ENCODE results near the gene GGTLC2. TPM values are rescaled to one million over a fixed set of nuclear protein-coding genes. Genes with fewer than 3 reads are reported as not detected.
A peak's percentile ranks its signal among the peaks of the same experiment; 100 is the strongest.
"Not testable (repeated sequence)": the region's sequence is repeated elsewhere in the genome, so short reads cannot be mapped to it uniquely, and the experiment has no call there.

GGTLC2 gene
- total and polyA plus RNA-seq, 11 donors: not detected

- H3K36me3 ChIP-seq; H3K4me1 ChIP-seq; H3K27me3 ChIP-seq; H3K4me3 ChIP-seq; DNase-seq; ATAC-seq; H3K9me3 ChIP-seq; H3K27ac ChIP-seq; intact Hi-C loops (cut with DNase I): not testable (repeated sequence)
- TF ChIP-seq CTCF (IDR thresholded peaks at IDR 0.05): peak in 3 of 12 donors; percentile 5 to 27 (median 19)
- WGBS, 4 donors: 11 to 40% (median 24%) methylated on average over 1 to 3 of the region's 7 CpGs
Measured at GRCh38 chr22:22636260-22636659, 8.2 kb upstream of the GGTLC2 start.

GRCh38 chr22:22638313-22638712, 6.1 kb upstream of the GGTLC2 start:
- H3K27ac ChIP-seq; H3K4me3 ChIP-seq; H3K9me3 ChIP-seq; H3K4me1 ChIP-seq; H3K36me3 ChIP-seq; DNase-seq; intact Hi-C loops (cut with DNase I); ATAC-seq; H3K27me3 ChIP-seq: not testable (repeated sequence)
- WGBS, 4 donors: 56 to 78% (median 60%) methylated on average over 1 to 10 of the region's 17 CpGs

- H3K9me3 ChIP-seq; DNase-seq; intact Hi-C loops (cut with DNase I); H3K27ac ChIP-seq; H3K27me3 ChIP-seq; H3K36me3 ChIP-seq; ATAC-seq; H3K4me1 ChIP-seq; H3K4me3 ChIP-seq: not testable (repeated sequence)
- WGBS, 4 donors: 90 to 93% (median 93%) methylated on average over 3 to 9 of the region's 10 CpGs
Measured at GRCh38 chr22:22642255-22642654, 2.2 kb upstream of the GGTLC2 start.

- H3K9me3 ChIP-seq; H3K36me3 ChIP-seq; intact Hi-C loops (cut with DNase I); H3K27ac ChIP-seq; ATAC-seq; H3K27me3 ChIP-seq; H3K4me1 ChIP-seq; H3K4me3 ChIP-seq; DNase-seq: not testable (repeated sequence)
- WGBS, 4 donors: 84 to 93% (median 89%) methylated on average over 1 to 3 of the region's 4 CpGs; no CpG with 5 or more reads in 1 of the 4 donors
Measured at GRCh38 chr22:22645969-22646368, 1.6 kb downstream of the GGTLC2 start.

- DNase-seq; intact Hi-C loops (cut with DNase I); H3K36me3 ChIP-seq; H3K27ac ChIP-seq; ATAC-seq; H3K9me3 ChIP-seq; H3K27me3 ChIP-seq; H3K4me1 ChIP-seq; H3K4me3 ChIP-seq: not testable (repeated sequence)
- 29 to 100% (median 37%) methylated on average over 1 to 12 of the region's 12 CpGs for WGBS, 4 donors
- peak; percentile 20 to 49 (median 37) for TF ChIP-seq CTCF (IDR thresholded peaks at IDR 0.05)
Measured at GRCh38 chr22:22647952-22648351, 3.5 kb downstream of the GGTLC2 start.

- intact Hi-C loops (cut with DNase I); H3K27me3 ChIP-seq; DNase-seq; H3K36me3 ChIP-seq; ATAC-seq; H3K4me1 ChIP-seq; H3K9me3 ChIP-seq; H3K27ac ChIP-seq; H3K4me3 ChIP-seq: not testable (repeated sequence)
- WGBS, 4 donors: 87 to 94% (median 90%) methylated on average over 7 to 9 of the region's 9 CpGs
Measured at GRCh38 chr22:22648863-22649536, 4.6 kb downstream of the GGTLC2 start.

- intact Hi-C loops (cut with DNase I); H3K27me3 ChIP-seq: not testable (repeated sequence)
- WGBS, 4 donors: 45 to 67% (median 61%) methylated on average over 4 to 7 of the region's 8 CpGs
Measured at GRCh38 chr22:22649761-22650160, 5.3 kb downstream of the GGTLC2 start.

GRCh38 chr22:22650398-22650797, 6.0 kb downstream of the GGTLC2 start:
- H3K27me3 ChIP-seq; DNase-seq; ATAC-seq; H3K4me3 ChIP-seq; H3K36me3 ChIP-seq; H3K9me3 ChIP-seq; H3K4me1 ChIP-seq; H3K27ac ChIP-seq; intact Hi-C loops (cut with DNase I): not testable (repeated sequence)
- WGBS, 4 donors: 23 to 66% (median 49%) methylated on average over 4 to 7 of the region's 9 CpGs; no CpG with 5 or more reads in 1 of the 4 donors

More at GRCh38 chr22:22649761-22650160, 5.3 kb downstream of the GGTLC2 start:
- not testable (repeated sequence) for H3K36me3 ChIP-seq, ATAC-seq, DNase-seq, H3K4me1 ChIP-seq, H3K9me3 ChIP-seq, H3K4me3 ChIP-seq, H3K27ac ChIP-seq

GRCh38 chr22:22650803-22651515, 6.5 kb downstream of the GGTLC2 start:
- H3K36me3 ChIP-seq; ATAC-seq; H3K27me3 ChIP-seq; H3K4me3 ChIP-seq; H3K4me1 ChIP-seq; H3K27ac ChIP-seq; H3K9me3 ChIP-seq; DNase-seq; intact Hi-C loops (cut with DNase I): not testable (repeated sequence)
- WGBS, 4 donors: 52 to 75% (median 66%) methylated on average over 2 to 7 of the region's 8 CpGs; no CpG with 5 or more reads in 1 of the 4 donors

Measured in heart left ventricle (tissue), 16 donors.